TTC549 (cell line): Measurements from ENCODE around the gene TMEM69.
"Not testable (repeated sequence)": the region's sequence is repeated elsewhere in the genome, so short reads cannot be mapped to it uniquely, and the experiment has no call there.

Experiments
- FAIRE-seq: peaks from 2 replicates; lab custom pipeline; 2012; peaks lifted over from hg19 to GRCh38; lab: Jason Lieb, UNC

Gene TMEM69

GRCh38 chr1:45687754-45688740, at the start of gene TMEM69:
TMEM69 (plus strand) TSS chr1:45688181; CDS start chr1:45691069, 2,888 bp downstream.
- FAIRE-seq, result no peak

GRCh38 chr1:45640293-45640692, 47.7 kb upstream of the TMEM69 start:
- FAIRE-seq, result no peak

- no peak for FAIRE-seq
Observed at GRCh38 chr1:45643321-45643720, 44.7 kb upstream of the TMEM69 start.

- FAIRE-seq, result no peak
Observed at GRCh38 chr1:45643978-45644377, 44.0 kb upstream of the TMEM69 start.

GRCh38 chr1:45644661-45645060, 43.3 kb upstream of the TMEM69 start:
- FAIRE-seq, result no peak

- no peak for FAIRE-seq
Observed at GRCh38 chr1:45647248-45648021, 40.5 kb upstream of the TMEM69 start.

GRCh38 chr1:45654540-45655280, 33.3 kb upstream of the TMEM69 start:
- no peak for FAIRE-seq

- no peak for FAIRE-seq
Observed at GRCh38 chr1:45656573-45657226, 31.3 kb upstream of the TMEM69 start.

- FAIRE-seq, result no peak
Observed at GRCh38 chr1:45658171-45658570, 29.8 kb upstream of the TMEM69 start.

- FAIRE-seq, result no peak
Observed at GRCh38 chr1:45659222-45659621, 28.8 kb upstream of the TMEM69 start.

- no peak for FAIRE-seq
Observed at GRCh38 chr1:45660336-45660735, 27.6 kb upstream of the TMEM69 start.

- no peak for FAIRE-seq
Observed at GRCh38 chr1:45666836-45667235, 21.1 kb upstream of the TMEM69 start.

- no peak for FAIRE-seq
Observed at GRCh38 chr1:45667321-45668111, 20.5 kb upstream of the TMEM69 start.

- no peak for FAIRE-seq
Observed at GRCh38 chr1:45668526-45668925, 19.5 kb upstream of the TMEM69 start.

- FAIRE-seq, result no peak
Observed at GRCh38 chr1:45669379-45669778, 18.6 kb upstream of the TMEM69 start.

- FAIRE-seq, result no peak
Observed at GRCh38 chr1:45669859-45670655, 17.9 kb upstream of the TMEM69 start.

- FAIRE-seq, result no peak
Observed at GRCh38 chr1:45673956-45674355, 14.0 kb upstream of the TMEM69 start.

- no peak for FAIRE-seq
Observed at GRCh38 chr1:45674478-45674877, 13.5 kb upstream of the TMEM69 start.

GRCh38 chr1:45676553-45676952, 11.4 kb upstream of the TMEM69 start:
- not testable (repeated sequence) for FAIRE-seq

GRCh38 chr1:45677751-45678245, 10.2 kb upstream of the TMEM69 start:
- no peak for FAIRE-seq
